Lower leg skin (tissue), 3 donors: ENCODE data around the gene TOP3B.

Experiments used
- CTCF ChIP-seq, 3 donors: fragments of 450-650 bp; IDR thresholded peaks; one replicate each; pipeline ENCODE4 v1.5.1; 2016; ENCODE audit warnings: antibody characterized with exemption in 3 of 3, mild to moderate bottlenecking in 3 of 3, moderate library complexity in 2 of 3
- POLR2A ChIP-seq, 2 donors: fragments of 450-650 bp; IDR thresholded peaks; one replicate each; pipeline ENCODE4 v1.6.1; 2016 to 2017; ENCODE audit warnings: antibody characterized with exemption in 2 of 2, mild to moderate bottlenecking in 1 of 2, moderate library complexity in 1 of 2

GRCh38 chr22:21926728-21927127, 55.9 kb downstream of the TOP3B start:
- no peak for TF ChIP-seq CTCF (IDR thresholded peaks at IDR 0.05)
- no peak for TF ChIP-seq POLR2A (IDR thresholded peaks at IDR 0.05)
